Ishikawa (cell line): ENCODE data around the gene MRGPRX3.

Source experiments
- CEBPB ChIP-seq: IDR thresholded peaks from 2 replicates; pipeline ENCODE4 v1.6.1; 2012
- CREB1 ChIP-seq: IDR thresholded peaks from 2 replicates; pipeline ENCODE4 v1.6.1; 2012; ENCODE audit warnings: low read depth
- EGR1 ChIP-seq: IDR thresholded peaks from 2 replicates; pipeline ENCODE4 v1.6.1; 2012
- EP300 ChIP-seq: IDR thresholded peaks from 2 replicates; pipeline ENCODE4 v1.6.1; 2012; ENCODE audit warnings: borderline replicate concordance
- FOXM1 ChIP-seq: IDR thresholded peaks from 2 replicates; pipeline ENCODE4 v1.6.1; 2012; ENCODE audit warnings: low read depth, borderline replicate concordance
- NFIC ChIP-seq: IDR thresholded peaks from 2 replicates; pipeline ENCODE4 v1.6.1; 2012
- RAD21 ChIP-seq: IDR thresholded peaks from 2 replicates; pipeline ENCODE4 v1.6.1; 2012; ENCODE audit warnings: low read depth
- TAF1 ChIP-seq: IDR thresholded peaks from 2 replicates; pipeline ENCODE4 v1.6.1; 2012; ENCODE audit warnings: low read depth, mild to moderate bottlenecking
- TCF12 ChIP-seq: IDR thresholded peaks from 2 replicates; pipeline ENCODE4 v1.6.1; 2012; ENCODE audit warnings: low read depth
- TEAD4 ChIP-seq: IDR thresholded peaks from 2 replicates; pipeline ENCODE4 v1.6.1; 2012
- USF1 ChIP-seq: IDR thresholded peaks from 2 replicates; pipeline ENCODE4 v1.6.1; 2012
- YY1 ChIP-seq: IDR thresholded peaks from 2 replicates; pipeline ENCODE4 v1.6.1; 2012; ENCODE audit warnings: low read depth
- ZBTB7A ChIP-seq: IDR thresholded peaks from 2 replicates; pipeline ENCODE4 v1.6.1; 2012; ENCODE audit warnings: low read depth
- TF ChIP-seq, protein P1 (sequence below): IDR thresholded peaks from 2 replicates; pipeline ENCODE4 v1.6.1; 2012; ENCODE audit warnings: low read depth, mild to moderate bottlenecking
- TF ChIP-seq, protein P2 (sequence below): IDR thresholded peaks from 2 replicates; pipeline ENCODE4 v1.6.1; 2012

Gene MRGPRX3

DNA sequence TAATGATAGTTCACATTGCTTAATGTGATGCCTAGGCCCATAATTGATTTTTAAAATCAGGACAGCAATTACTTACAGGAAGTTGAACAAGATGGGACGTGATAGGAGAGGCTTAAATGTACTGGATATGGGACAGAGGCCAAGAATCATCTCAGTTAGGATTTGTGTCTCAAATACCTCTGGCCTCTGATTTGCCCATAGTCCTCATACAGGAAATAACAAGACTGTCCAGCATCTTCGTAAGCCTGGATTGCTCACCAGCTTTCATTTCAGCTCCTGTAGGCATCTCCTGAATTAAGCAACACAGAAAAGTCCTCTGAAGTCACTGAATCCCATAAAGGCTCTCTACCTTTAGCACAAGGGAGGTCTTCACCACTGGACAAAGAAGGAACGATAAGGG, at the start of gene MRGPRX3:
TSS of gene MRGPRX3 (plus strand) at position 231 of the 400 bp plus-strand sequence. CDS start 4,632 bp downstream, outside the sequence.
- TF ChIP-seq RAD21 (no peak), EP300 (no peak), TEAD4 (no peak), ZBTB7A (no peak), EGR1 (no peak), CEBPB (no peak), TAF1 (no peak), YY1 (no peak), USF1 (no peak)
- TF ChIP-seq, protein P1, sequence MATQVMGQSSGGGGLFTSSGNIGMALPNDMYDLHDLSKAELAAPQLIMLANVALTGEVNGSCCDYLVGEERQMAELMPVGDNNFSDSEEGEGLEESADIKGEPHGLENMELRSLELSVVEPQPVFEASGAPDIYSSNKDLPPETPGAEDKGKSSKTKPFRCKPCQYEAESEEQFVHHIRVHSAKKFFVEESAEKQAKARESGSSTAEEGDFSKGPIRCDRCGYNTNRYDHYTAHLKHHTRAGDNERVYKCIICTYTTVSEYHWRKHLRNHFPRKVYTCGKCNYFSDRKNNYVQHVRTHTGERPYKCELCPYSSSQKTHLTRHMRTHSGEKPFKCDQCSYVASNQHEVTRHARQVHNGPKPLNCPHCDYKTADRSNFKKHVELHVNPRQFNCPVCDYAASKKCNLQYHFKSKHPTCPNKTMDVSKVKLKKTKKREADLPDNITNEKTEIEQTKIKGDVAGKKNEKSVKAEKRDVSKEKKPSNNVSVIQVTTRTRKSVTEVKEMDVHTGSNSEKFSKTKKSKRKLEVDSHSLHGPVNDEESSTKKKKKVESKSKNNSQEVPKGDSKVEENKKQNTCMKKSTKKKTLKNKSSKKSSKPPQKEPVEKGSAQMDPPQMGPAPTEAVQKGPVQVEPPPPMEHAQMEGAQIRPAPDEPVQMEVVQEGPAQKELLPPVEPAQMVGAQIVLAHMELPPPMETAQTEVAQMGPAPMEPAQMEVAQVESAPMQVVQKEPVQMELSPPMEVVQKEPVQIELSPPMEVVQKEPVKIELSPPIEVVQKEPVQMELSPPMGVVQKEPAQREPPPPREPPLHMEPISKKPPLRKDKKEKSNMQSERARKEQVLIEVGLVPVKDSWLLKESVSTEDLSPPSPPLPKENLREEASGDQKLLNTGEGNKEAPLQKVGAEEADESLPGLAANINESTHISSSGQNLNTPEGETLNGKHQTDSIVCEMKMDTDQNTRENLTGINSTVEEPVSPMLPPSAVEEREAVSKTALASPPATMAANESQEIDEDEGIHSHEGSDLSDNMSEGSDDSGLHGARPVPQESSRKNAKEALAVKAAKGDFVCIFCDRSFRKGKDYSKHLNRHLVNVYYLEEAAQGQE = no peak
- TF ChIP-seq, protein P2, sequence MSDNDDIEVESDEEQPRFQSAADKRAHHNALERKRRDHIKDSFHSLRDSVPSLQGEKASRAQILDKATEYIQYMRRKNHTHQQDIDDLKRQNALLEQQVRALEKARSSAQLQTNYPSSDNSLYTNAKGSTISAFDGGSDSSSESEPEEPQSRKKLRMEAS = no peak

DNA sequence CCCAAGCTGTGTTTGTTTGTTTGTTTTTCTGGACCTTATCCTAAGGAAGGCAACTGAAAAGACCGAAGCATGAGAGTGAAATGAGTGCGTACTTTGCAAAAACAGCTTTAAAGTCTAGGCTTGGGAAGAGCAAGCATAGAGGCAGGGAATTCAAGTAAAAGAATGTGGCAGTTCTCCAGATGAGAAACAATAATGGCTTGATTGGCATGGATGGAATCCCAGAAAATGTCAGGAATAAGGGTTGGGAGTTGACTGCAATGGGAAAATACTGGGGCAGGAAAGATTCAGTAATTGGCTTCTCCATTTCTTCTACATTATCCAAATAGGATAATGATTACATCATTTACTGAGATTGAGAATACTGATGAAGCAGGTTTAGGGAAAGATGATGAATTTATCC, 44.0 kb upstream of the MRGPRX3 start:
- no peak for TF ChIP-seq RAD21
- TF ChIP-seq, protein P1 = no peak
- TF ChIP-seq CREB1 = no peak
- TF ChIP-seq USF1 = no peak
- TF ChIP-seq NFIC = no peak
- no peak for TF ChIP-seq CEBPB
- TF ChIP-seq, protein P2 = no peak
- no peak for TF ChIP-seq FOXM1
- TF ChIP-seq ZBTB7A = no peak
- no peak for TF ChIP-seq YY1
- TF ChIP-seq TEAD4 = no peak
- TF ChIP-seq TAF1 = no peak
- no peak for TF ChIP-seq EP300
- no peak for TF ChIP-seq TCF12
- TF ChIP-seq EGR1 = no peak

DNA sequence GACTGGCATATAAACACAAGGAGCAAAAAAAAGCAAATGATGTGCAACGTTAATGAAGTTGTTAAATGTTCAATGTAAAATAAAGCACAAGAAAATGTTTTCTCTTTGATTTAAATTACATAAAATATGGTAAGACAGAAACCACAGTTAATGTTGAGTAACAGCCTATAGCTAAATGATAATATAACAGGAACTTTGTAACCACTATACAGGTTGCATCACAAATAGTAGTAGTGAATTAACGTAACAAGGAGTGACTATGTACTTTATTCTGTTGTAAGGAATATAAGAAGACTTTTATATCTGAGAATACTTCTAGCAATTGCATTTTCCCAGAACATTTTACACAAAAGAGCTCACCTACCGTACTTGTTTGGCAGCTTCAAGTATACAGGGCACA, 43.4 kb upstream of the MRGPRX3 start:
- TF ChIP-seq TEAD4 = no peak
- TF ChIP-seq CREB1 = no peak
- no peak for TF ChIP-seq TCF12
- TF ChIP-seq EP300 = no peak
- TF ChIP-seq, protein P2 = no peak
- TF ChIP-seq FOXM1 = no peak
- TF ChIP-seq TAF1 = no peak
- TF ChIP-seq, protein P1 = no peak
- TF ChIP-seq RAD21 = no peak
- no peak for TF ChIP-seq EGR1
- no peak for TF ChIP-seq ZBTB7A
- no peak for TF ChIP-seq USF1
- no peak for TF ChIP-seq NFIC
- no peak for TF ChIP-seq CEBPB
- TF ChIP-seq YY1 = no peak

- no peak for TF ChIP-seq EGR1
- TF ChIP-seq EP300 = no peak
- TF ChIP-seq TCF12 = no peak
- no peak for TF ChIP-seq CREB1
- no peak for TF ChIP-seq YY1
- TF ChIP-seq FOXM1 = no peak
- TF ChIP-seq, protein P2 = no peak
- TF ChIP-seq TEAD4 = no peak
- no peak for TF ChIP-seq RAD21
- TF ChIP-seq NFIC = no peak
- TF ChIP-seq, protein P1 = no peak
- no peak for TF ChIP-seq CEBPB
- no peak for TF ChIP-seq TAF1
- no peak for TF ChIP-seq USF1
- TF ChIP-seq ZBTB7A = no peak
These were observed 40.6 kb upstream of the MRGPRX3 start for GRCh38 chr11:18091731-18092130.
